ENCODE measurements around the gene INPP5A. TPM values are rescaled to one million over a fixed set of nuclear protein-coding genes. Genes with fewer than 3 reads are reported as not detected.
A peak's percentile ranks its signal among the peaks of the same experiment; 100 is the strongest.

The INPP5A gene
- total RNA-seq, 1 donor: 36.8 TPM

GRCh38 chr10:132538031-132538789, 623 bp downstream of the INPP5A start:
- TF ChIP-seq CTCF (IDR thresholded peaks at IDR 0.05; ENCODE audit: insufficient read depth, low read length): no peak
- peak overlapping the region; percentile 81 for H3K4me3 ChIP-seq (ENCODE audit: low read depth, low read length)
- no peak for DNase-seq (ENCODE audit: low read depth)

- no peak for TF ChIP-seq CTCF (IDR thresholded peaks at IDR 0.05; ENCODE audit: insufficient read depth, low read length)
- DNase-seq (ENCODE audit: low read depth): no peak
- peak overlapping the region; percentile 81 for H3K4me3 ChIP-seq (ENCODE audit: low read depth, low read length)
Observed at GRCh38 chr10:132538790-132539421, 1.3 kb downstream of the INPP5A start.

- no peak for DNase-seq (ENCODE audit: low read depth)
- peak overlapping the region; percentile 81 for H3K4me3 ChIP-seq (ENCODE audit: low read depth, low read length)
- TF ChIP-seq CTCF (IDR thresholded peaks at IDR 0.05; ENCODE audit: insufficient read depth, low read length): no peak
Observed at GRCh38 chr10:132539431-132539839, 1.8 kb downstream of the INPP5A start.

- TF ChIP-seq CTCF (IDR thresholded peaks at IDR 0.05; ENCODE audit: insufficient read depth, low read length): no peak
- peak; percentile 69 for DNase-seq (ENCODE audit: low read depth)
- H3K4me3 ChIP-seq (ENCODE audit: low read depth, low read length): peak overlapping the region; percentile 81
Observed at GRCh38 chr10:132539894-132540293, 2.3 kb downstream of the INPP5A start.

GRCh38 chr10:132540456-132540855, 2.9 kb downstream of the INPP5A start:
- peak; percentile 48 for TF ChIP-seq CTCF (IDR thresholded peaks at IDR 0.05; ENCODE audit: insufficient read depth, low read length)
- DNase-seq (ENCODE audit: low read depth): peak; percentile 51
- peak overlapping the region; percentile 81 for H3K4me3 ChIP-seq (ENCODE audit: low read depth, low read length)

GRCh38 chr10:132541129-132541528, 3.5 kb downstream of the INPP5A start:
- no peak for TF ChIP-seq CTCF (IDR thresholded peaks at IDR 0.05; ENCODE audit: insufficient read depth, low read length)
- DNase-seq (ENCODE audit: low read depth): no peak
- no peak overlapping the region for H3K4me3 ChIP-seq (ENCODE audit: low read depth, low read length)

Measured in fibroblast of the aortic adventitia (primary cell).